Activated naive CD4-positive, alpha-beta T cell treated with anti-CD3 and anti-CD28 coated beads, Interleukin-2, amount 50 U/mL, for 16 hours (primary cell): ENCODE results near the gene SRP54.
A peak's percentile ranks its signal among the peaks of the same experiment; 100 is the strongest.
"Not testable (repeated sequence)": the region's sequence is repeated elsewhere in the genome, so short reads cannot be mapped to it uniquely, and the experiment has no call there.

ENCODE experiments used
- DNase-seq: peaks from one replicate; pipeline ENCODE4 v3.0.0-alpha.2; 2020

The SRP54 gene

DNA sequence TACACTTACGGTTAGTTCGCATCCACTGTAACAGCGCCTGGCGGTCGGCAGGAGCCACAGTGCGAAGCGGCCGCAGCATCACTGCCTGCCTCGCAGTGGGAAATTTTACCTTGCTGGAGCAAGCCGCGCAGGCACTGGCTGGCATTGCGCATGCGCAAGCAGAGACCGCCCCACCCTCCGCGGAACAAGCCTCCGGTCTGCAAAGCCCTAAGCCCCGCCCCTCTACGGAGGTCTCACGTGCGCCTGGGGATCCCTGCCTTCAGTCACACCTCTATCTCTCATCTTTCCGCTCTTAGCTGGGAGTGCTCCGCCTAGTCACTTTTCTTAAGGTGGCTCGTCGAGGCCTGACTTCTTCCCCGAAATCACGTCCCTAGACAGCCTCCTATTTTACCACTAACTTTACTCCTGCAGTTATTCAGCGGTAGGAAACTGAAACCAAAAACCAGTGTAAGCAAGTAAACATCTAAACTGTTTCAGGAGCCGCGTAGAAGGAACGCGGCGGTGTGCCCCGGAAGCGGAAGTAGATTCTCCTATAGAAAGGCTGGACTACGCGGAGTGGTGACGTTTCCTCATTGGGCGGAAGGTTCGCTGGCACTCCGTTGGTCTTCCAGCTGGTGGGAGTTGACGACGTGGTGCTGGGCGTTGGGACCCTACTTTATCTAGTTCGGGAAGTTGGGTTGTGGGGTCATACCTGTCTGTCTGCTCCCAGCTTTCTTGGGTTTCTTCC is at the start of gene SRP54:
TSS of gene SRP54 (plus strand) at position 572 of the 727 bp plus-strand sequence. CDS start 13,718 bp downstream, outside the sequence.
- DNase-seq = peak; percentile 100

DNA sequence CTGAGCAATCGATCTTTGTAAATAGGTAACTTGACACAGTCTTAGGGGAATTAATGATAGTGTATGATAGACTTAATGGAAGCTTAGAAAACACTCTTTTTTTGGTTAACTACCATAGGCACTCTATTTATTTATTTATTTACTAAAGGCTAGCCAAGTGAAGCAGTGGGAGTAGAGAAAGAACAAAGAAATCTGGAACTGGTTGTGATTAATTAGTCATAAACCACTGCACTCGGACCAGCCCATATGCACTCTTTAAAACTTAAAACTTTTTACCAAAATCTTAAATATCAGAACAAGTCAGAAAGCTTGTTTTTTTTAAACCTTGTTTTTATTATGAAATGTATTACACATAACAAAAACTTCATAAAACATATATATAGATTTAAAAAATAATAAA is 49.5 kb upstream of the SRP54 start:
- no peak for DNase-seq

DNA sequence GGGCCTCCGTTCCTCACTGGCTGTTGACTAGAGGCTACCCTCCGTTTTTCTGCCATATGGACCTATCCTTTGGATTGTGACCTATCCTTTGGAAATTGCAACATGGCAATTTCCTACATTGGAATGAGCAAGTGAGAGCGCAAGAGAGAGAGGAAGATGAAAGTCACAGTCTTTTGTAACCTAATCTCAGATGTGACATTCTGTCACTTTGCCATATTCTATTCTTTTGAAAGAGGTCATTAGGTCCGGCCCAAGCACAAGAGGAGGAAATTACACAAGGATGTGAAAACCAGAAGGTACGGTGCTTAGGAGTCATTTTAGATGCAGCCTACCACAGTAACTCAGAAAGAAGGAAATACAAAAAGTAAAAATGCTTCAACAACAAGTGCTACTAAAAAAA is 47.3 kb upstream of the SRP54 start:
- no peak for DNase-seq

DNA sequence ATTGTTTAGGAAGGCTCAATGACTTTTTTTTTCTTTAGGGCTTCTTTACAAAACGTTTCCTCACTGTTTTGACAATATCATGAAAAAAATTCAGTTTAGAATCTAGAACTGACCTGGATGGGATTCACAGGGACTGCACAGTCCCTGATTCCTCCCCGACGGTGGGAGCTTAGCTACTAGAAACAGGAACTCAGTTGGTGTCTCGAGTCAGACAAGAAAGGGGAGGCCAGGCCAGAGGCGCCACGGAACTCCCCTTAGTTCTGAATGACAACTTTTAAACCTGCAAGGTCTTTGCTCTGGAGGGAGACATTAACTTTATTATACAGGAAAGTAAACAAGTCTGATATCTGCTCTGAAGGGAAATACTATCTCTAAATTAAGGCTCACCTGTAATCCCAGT is 45.4 kb upstream of the SRP54 start:
- no peak for DNase-seq

DNA sequence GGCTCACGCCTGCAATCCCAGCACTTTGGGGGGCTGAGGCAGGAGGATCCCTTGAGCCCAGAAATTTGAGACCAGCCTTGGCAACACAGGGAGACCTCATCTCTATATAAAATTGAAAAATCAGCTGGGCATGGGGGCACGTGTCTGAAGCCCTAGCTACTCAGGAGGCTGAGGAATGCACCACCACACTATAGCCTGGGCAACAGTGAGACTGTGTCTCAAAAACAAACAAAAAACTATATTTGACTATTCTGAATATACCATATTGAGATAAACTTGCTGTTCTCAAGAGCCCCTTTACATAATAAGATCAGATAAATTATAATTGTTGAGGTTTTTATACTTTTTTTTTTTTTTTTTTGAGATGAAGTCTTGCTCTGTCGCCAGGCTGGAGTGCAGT is 44.9 kb upstream of the SRP54 start:
- no peak for DNase-seq

DNA sequence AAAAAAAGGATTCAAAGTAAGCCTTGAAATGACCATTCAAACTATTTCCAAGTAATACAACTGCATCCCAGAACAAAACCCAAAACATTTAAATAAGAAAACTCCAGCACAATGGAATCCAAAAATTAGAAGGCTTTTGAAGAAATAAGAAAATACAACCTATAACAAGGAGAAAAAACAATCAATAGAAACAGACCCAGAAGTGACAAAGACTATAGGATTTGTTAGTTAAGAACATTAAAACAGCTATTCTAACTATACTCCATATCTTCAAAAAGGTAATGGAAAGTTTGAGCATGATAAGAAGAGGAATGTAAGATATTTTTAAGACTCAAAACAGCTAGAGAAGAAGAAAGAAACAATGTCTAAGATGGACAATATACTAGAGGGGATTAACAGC is 39.3 kb upstream of the SRP54 start:
- DNase-seq = no peak

DNA sequence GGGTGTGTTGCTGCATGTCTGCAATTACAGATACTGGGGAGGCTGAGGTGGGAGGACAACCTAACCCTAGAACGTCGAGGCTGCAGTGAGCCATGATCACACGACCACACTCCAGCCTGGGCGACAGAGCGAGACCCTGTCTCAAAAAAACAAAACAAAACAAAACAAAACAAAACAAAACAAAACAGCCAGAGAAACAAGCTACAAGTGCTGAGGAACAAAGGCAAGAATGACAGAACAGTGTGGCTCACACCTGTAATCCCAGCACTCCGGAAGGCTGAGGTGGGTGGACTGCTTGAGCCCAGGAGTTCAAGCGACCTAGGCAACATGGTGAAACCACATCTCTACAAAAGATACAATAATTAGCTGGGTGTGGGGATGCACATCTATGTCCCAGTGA is 38.0 kb upstream of the SRP54 start:
- DNase-seq = no peak

DNA sequence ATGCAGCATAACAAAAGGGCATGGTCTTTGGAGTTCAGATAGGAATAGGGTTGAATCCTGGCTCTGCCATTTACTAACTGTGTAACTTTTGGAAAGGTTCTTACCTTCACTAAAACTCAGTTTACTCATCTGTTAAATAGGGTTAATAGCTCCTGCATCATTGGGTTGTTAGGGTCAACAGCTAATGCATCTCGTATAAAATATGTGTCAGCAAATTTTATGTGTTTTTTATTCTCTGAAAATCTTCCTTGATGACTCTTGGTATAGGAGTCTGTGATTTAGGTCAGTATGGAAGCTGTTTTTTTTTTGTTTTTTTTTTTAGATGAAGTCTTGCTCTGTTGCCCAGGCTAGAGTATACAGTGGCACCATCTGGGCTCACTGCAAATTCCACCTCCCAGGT is 36.1 kb upstream of the SRP54 start:
- DNase-seq = no peak

DNA sequence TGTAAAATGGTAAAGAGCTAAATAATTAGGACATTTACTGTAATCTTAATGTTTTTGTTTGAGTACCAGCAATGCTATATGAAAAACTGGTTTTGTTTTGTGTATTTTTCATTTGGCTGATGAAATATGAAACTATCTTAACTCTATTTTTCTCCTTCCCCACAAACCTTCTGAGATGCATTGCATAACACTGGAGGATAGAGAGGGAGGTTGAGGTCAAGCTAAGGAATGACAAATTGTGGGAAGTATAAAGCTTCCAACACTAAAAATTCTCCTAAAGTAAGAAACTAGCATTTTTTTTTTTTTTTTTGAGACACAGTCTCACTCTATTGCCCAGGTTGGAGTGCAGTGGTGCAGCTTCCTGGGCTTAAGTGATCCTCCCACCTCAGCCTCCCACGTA is 31.5 kb upstream of the SRP54 start:
- no peak for DNase-seq

DNA sequence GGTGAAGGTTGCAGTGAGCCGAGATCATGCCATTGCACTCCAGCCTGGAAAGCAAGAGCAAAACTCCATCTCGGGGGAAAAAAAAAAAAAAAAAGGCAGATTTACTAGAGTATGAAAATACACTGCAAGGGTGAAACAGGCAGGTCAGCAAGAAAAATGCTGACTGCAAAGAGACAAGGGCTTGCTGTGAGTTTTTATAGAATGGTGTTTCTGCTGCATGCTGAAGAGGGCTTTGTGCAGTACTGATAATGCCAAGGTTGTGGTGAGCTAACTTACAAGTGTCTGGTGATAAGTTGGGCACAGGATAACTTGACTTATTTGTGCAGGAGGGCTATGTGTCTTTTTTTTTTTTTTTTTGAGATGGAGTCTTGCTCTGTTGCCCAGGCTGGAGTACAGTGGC is 25.9 kb upstream of the SRP54 start:
- no peak for DNase-seq

DNA sequence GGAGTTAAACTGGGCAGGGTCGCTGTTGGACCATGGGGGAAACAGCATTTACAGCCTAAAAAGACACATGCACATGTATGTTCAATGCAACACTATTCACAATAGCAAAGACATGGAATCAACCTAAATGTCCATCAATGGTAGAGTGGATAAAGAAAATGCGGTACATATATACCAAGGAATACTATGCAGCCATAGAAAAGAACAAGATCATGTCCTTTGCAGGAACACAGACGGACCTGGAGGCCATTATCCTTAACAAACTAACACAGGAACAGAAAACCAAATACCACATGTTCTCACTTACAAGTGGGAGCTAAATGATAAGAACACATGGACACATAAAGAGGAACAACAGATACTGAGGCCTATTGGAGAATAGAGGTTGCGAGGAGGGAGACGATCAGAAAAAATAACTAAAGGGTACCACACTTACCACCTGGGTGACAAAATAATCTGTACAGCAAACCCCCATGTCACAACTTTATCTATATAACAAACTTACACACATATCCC is 25.0 kb upstream of the SRP54 start:
- no peak for DNase-seq

DNA sequence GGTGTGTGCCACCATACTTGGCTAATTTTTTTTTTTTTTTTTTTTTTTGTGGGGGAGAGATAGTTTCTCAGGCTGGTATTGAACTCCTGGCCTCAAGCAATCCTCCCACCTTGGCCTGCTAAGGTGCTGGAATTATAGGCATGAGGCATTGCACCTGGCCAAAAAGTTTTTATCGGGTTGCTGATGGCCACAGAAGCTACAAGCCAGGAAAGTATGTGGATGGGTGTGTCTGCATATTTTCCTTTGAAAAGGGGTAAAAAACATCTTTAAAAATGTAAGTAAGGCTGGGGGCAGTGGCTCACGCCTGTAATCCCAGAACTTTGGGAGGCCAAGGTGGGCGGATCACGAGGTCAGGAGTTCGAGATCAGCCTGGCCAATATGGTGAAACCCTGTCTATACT is 20.7 kb upstream of the SRP54 start:
- DNase-seq = not testable (repeated sequence)

DNA sequence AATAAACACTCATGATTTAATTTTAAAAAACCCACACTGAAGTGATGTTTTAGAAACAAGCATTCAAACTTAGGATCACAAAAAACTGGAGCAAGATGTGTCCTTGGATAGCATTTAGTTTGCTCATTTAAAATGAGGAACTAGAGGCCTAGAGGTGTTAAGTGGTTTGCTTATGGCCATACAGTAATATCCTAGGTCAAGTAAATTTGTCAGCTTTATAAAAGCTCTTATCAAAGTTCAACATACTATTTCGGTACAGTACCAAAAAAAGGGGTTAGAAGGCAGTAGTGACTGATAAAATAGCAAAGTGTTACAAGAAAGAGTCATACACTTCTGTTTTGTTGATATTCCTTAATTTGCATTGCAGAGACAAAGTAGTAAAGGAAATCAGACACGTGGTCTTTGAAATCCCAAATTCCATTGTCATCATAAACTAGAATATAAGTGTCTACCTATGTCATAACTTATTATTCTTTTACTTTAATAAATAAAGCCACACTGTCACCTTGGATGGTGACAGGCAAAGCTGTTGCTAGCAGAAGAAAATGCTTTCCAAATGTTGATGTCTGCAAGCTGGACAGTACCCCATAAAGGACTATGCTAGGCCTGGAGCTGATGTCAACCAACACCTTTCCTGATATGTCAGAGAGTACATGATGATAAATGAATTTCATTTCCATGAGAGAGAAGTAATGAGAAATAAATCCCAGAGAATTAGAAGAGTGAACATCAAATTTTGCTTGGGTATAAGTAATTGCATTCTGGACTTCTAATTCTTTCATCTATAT is 17.6 kb upstream of the SRP54 start:
- no peak for DNase-seq

DNA sequence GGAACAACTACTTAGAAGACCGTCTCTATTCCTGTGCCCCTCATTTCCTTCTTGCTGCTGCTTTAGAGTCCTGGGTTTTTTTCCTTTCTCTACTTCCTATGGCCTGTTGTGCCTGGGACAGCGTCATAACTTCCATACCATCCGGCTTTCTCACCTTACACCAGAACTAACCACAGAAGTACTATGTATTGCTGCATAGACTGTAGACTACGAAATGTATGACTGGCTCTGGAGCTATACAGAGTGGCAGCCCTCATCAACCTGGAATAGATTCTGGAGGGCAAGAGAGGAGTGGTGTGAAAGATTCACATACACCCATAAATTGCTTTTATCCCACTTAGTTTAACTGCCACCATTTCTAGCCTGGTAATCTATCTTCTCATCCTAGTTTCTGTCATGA is 16.9 kb upstream of the SRP54 start:
- no peak for DNase-seq

DNA sequence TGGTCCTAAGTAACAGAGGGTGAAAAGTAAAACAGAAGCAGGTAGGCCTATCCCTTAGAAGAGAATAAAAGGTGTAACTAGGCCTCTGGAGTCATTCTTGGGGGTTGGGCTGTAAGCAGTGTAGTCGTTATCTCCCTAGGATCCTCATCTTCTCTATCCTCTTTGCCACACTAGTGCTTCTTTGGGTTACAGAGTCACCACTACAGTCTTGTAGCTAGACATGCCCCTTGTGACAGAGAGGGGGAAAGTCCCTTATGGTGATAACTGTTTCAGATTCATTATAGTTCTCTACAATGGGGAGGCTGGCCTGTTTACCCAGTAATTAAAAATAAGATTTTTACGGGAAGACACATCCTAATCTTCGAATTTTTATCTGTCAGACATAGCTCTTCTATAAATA is 16.4 kb upstream of the SRP54 start:
- no peak for DNase-seq

DNA sequence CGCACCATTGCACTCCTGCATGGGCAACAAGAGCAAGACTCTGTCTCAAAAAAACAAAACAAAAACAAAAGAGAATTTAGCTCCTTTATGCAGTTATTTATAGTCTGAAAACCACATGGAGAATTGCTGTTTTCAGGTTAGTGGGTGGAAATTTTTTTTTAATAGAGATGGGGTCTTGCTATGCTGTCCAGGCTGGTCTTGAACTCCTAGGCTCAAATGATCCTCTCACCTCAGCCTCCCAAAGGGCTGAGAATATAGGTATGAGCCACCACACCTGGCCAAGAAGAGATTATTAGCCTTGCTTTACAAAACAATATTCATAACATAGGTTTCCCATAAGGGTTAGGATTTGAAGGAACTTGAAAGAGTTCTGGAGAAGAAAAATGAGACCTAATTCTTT is 12.1 kb upstream of the SRP54 start:
- DNase-seq = no peak

DNA sequence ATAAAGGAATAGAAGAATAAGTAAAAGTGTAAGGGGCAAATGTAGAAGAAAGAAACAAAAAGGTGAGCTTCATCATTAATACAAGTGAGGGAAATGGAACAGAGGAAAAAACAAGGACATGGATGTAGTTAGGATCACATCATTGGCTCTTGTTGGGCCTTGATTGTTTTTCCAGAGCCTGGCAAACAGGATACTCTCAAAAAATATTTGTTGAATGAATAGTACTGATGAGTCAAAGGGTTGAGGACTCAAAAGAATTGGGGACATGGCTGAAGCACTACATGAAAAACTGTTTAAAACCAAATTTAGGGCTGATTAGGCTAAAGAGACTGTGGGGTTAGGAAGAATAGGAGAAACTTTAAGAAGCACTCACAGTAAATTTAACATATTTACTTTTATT is 11.4 kb upstream of the SRP54 start:
- DNase-seq = no peak

DNA sequence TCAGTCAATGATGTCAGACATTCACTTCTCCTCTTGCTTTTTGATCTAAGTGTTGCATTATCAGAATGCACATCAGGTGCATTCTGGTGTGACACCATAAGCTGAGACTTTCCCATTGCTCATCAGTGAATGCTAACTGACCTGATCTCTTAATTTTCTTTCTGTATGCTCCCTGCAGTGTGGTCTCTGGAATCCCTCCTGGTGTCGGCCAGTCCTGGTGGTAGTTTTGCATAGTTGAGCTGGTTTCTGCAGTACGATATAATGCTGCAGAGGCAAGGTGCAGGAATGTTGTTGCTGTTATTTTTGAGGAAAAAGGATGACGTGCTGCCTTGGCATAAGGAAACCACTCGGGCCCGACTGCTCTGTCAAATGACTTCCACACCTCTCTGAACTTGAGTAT is 11.0 kb upstream of the SRP54 start:
- no peak for DNase-seq

DNA sequence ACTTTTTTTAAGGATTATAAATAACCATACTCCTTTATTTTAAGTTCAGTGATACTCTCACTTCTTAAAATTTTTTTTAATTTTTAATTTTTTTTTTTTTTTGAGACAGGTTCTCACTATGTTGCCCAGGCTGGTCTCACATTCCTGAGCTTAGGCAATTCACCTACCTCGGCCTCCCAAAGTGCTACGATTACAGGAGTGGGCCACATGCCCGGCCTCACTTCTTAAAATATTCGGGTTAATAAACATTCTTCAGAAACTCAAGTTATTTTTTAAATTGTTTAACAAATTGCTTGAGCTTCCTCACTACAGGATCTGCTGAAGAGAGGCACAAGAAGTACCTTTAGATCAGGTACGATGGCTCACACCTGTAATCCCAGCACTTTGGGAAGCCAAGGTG is 4.3 kb upstream of the SRP54 start:
- no peak for DNase-seq

DNA sequence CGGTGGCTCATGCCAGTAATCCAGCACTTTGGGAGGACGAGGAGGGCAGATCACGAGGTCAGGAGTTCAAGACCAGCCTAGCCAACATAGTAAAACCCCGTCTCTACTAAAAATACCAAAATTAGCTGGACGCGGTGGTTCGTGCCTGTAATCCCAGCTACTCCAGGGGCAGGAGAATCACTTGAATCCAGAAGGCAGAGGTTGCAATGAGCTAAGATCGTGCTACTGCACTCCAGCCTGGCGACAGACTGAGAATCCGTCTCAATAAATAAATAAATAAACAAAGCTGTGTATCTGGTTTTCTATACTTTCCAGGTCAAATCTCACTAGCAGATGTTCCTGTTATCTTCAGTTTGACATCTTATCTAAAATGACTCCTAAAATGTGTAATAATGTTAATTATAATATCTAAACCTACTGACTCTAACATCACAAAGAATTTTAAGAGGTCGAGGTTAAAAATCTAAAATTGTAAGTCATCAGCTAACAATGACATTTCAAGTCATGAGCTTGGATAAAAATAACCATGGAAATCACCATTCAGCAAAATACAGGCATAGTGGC is 2.4 kb upstream of the SRP54 start:
- DNase-seq = no peak

DNA sequence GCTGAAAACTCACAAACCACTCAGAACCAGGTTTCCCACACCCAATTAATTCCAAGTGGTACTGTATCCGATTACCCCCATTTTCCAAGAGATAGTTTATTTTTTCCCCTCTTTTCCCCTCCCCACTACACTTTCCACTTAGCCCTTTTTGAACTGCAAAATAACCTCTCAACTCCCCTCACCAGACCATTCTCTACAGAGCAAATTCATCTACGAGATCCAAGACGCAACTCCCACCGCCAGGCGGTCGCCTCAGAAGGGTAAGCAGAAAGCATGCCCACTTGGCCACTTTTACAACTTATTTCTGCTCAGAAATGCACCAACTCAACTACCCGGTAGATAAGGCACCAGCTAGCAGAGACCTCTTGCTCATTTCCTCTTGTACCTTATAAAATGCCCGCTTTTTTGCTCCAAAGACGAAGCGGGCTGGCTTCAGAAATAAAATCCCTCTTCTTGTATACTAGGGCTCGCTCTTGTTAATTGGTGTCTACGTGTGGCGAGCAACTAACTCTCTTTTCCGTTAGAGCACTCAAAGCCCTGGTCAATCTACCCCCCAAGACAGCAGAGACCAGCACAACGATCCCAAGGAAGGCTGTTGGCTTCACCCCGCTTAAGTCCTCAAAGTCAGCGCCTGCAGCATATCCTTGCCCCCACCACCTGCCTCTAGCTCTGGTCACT is 910 bp upstream of the SRP54 start:
- DNase-seq = peak; percentile 40

DNA sequence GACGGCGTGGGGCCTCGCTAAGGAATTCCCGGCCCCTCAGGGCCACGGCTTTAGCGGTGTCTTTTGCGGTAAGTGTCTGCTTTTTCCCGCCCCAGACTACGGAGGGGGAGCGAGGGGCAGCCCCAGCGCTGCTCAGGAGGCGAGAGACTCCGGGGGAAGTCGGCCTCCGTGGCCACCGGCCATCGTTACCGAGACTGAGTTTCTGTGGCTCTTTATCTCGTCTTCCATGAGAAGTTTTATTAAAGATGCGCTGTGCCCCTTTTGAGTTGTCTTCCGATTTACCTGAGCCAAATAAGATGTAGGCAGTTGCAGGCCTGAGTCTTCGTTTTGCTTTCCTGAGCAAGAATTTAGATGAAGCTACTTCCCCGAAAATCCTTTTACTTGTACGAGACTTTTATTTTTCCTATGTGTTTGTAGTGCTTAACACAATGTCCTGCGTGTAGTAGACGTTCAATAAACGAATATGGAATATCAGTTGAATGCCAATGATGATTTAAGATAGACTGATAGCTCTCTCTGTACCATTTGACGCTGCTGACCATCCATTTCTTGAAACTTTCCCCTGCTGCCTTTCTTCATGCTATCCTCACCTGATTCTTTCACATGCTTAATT is 462 bp downstream of the SRP54 start:
- DNase-seq = no peak

DNA sequence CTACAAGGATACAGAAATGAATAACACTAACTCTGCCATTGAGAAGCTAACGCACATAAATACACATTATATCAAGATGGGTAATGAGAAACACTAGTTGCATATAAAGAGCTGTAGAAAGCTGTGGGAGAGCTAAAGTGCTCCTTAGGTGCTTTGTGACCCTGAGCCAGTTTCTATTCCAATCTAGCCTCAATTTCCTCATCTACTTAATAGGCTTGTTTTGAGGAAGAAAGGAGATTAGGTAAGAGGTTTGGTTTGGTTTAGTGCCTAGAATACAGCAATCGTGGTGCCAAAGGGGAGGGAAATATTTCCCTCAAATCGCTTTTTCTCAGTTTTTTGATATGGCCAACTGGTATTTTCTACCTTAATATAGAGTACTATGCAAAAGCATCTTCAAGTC is 994 bp downstream of the SRP54 start:
- no peak for DNase-seq
